ENCODE results near the gene AMOT. TPM values are rescaled to one million over a fixed set of nuclear protein-coding genes. Genes with fewer than 3 reads are reported as not detected.

AMOT gene
- total and polyA plus RNA-seq, 2 experiments from 2014 or later: 2.1 to 5.4 TPM

DNA sequence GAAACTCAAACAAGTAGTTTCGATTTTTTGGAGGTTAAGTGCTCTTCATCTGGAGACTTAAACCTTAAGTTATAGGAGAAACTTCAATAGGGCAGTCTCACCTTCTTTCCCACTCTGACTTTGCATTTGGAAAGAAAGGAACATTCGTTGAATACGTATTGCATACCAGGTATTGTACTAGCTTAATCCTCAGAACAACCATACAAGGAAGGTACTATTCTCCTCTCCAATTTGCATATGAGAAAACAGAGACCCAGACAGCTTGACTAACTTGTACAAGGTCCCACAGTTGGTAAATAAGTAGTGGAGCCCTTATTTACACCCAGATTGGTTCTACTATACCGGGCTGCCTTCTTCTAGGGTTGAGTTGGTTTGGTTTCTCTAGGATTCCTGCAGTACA, 32.6 kb downstream of the AMOT start:
- 0 out of 2 replicates have a peak overlapping the region, but pooled peaks have one; percentile 16 for H3K27ac Mint-ChIP-seq
- H3K36me3 Mint-ChIP-seq (ENCODE audit: low read depth): no peaks in the 10 kb centered on the region
- no peaks in the 10 kb centered on the region for H4K20me1 ChIP-seq (replicated peaks; ENCODE audit: insufficient read depth)
- H3K79me2 ChIP-seq (replicated peaks; ENCODE audit: insufficient read depth): no peaks in the 10 kb centered on the region
- H3K27me3 ChIP-seq (ENCODE audit: insufficient read depth): no peaks in the 10 kb centered on the region
- no peak overlapping the region for H3K4me3 ChIP-seq
- no peaks in the 10 kb centered on the region for H3K9me3 Mint-ChIP-seq
- TF ChIP-seq ZNF114 (CRISPR knock-in tag; IDR thresholded peaks at IDR 0.05) (no peak), CREB1 (CRISPR knock-in tag; IDR thresholded peaks at IDR 0.05; ENCODE audit: low read depth) (no peak), EZH2 (IDR thresholded peaks at IDR 0.05; ENCODE audit: low read depth, unreplicated experiment) (no peak), STAT1 (IDR thresholded peaks at IDR 0.05; ENCODE audit: unreplicated experiment) (no peak), ZNF331 (CRISPR knock-in tag; IDR thresholded peaks at IDR 0.05; ENCODE audit: low read depth) (no peak), JUNB (IDR thresholded peaks at IDR 0.05; ENCODE audit: unreplicated experiment) (no peak), POLR2AphosphoS5 (IDR thresholded peaks at IDR 0.05; ENCODE audit: low read depth) (no peak), NANOG (IDR thresholded peaks at IDR 0.05; ENCODE audit: borderline replicate concordance) (no peak), EZH2phosphoT487 (IDR thresholded peaks at IDR 0.05; ENCODE audit: unreplicated experiment) (no peak)
- TF ChIP-seq, protein P1, sequence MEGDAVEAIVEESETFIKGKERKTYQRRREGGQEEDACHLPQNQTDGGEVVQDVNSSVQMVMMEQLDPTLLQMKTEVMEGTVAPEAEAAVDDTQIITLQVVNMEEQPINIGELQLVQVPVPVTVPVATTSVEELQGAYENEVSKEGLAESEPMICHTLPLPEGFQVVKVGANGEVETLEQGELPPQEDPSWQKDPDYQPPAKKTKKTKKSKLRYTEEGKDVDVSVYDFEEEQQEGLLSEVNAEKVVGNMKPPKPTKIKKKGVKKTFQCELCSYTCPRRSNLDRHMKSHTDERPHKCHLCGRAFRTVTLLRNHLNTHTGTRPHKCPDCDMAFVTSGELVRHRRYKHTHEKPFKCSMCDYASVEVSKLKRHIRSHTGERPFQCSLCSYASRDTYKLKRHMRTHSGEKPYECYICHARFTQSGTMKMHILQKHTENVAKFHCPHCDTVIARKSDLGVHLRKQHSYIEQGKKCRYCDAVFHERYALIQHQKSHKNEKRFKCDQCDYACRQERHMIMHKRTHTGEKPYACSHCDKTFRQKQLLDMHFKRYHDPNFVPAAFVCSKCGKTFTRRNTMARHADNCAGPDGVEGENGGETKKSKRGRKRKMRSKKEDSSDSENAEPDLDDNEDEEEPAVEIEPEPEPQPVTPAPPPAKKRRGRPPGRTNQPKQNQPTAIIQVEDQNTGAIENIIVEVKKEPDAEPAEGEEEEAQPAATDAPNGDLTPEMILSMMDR (conservative IDR thresholded peaks at IDR 0.05; ENCODE audit: low read depth in 2 of 2): no peak
- TF ChIP-seq, protein P2, sequence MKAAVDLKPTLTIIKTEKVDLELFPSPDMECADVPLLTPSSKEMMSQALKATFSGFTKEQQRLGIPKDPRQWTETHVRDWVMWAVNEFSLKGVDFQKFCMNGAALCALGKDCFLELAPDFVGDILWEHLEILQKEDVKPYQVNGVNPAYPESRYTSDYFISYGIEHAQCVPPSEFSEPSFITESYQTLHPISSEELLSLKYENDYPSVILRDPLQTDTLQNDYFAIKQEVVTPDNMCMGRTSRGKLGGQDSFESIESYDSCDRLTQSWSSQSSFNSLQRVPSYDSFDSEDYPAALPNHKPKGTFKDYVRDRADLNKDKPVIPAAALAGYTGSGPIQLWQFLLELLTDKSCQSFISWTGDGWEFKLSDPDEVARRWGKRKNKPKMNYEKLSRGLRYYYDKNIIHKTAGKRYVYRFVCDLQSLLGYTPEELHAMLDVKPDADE (IDR thresholded peaks at IDR 0.05): no peak
- TF ChIP-seq, protein P3, sequence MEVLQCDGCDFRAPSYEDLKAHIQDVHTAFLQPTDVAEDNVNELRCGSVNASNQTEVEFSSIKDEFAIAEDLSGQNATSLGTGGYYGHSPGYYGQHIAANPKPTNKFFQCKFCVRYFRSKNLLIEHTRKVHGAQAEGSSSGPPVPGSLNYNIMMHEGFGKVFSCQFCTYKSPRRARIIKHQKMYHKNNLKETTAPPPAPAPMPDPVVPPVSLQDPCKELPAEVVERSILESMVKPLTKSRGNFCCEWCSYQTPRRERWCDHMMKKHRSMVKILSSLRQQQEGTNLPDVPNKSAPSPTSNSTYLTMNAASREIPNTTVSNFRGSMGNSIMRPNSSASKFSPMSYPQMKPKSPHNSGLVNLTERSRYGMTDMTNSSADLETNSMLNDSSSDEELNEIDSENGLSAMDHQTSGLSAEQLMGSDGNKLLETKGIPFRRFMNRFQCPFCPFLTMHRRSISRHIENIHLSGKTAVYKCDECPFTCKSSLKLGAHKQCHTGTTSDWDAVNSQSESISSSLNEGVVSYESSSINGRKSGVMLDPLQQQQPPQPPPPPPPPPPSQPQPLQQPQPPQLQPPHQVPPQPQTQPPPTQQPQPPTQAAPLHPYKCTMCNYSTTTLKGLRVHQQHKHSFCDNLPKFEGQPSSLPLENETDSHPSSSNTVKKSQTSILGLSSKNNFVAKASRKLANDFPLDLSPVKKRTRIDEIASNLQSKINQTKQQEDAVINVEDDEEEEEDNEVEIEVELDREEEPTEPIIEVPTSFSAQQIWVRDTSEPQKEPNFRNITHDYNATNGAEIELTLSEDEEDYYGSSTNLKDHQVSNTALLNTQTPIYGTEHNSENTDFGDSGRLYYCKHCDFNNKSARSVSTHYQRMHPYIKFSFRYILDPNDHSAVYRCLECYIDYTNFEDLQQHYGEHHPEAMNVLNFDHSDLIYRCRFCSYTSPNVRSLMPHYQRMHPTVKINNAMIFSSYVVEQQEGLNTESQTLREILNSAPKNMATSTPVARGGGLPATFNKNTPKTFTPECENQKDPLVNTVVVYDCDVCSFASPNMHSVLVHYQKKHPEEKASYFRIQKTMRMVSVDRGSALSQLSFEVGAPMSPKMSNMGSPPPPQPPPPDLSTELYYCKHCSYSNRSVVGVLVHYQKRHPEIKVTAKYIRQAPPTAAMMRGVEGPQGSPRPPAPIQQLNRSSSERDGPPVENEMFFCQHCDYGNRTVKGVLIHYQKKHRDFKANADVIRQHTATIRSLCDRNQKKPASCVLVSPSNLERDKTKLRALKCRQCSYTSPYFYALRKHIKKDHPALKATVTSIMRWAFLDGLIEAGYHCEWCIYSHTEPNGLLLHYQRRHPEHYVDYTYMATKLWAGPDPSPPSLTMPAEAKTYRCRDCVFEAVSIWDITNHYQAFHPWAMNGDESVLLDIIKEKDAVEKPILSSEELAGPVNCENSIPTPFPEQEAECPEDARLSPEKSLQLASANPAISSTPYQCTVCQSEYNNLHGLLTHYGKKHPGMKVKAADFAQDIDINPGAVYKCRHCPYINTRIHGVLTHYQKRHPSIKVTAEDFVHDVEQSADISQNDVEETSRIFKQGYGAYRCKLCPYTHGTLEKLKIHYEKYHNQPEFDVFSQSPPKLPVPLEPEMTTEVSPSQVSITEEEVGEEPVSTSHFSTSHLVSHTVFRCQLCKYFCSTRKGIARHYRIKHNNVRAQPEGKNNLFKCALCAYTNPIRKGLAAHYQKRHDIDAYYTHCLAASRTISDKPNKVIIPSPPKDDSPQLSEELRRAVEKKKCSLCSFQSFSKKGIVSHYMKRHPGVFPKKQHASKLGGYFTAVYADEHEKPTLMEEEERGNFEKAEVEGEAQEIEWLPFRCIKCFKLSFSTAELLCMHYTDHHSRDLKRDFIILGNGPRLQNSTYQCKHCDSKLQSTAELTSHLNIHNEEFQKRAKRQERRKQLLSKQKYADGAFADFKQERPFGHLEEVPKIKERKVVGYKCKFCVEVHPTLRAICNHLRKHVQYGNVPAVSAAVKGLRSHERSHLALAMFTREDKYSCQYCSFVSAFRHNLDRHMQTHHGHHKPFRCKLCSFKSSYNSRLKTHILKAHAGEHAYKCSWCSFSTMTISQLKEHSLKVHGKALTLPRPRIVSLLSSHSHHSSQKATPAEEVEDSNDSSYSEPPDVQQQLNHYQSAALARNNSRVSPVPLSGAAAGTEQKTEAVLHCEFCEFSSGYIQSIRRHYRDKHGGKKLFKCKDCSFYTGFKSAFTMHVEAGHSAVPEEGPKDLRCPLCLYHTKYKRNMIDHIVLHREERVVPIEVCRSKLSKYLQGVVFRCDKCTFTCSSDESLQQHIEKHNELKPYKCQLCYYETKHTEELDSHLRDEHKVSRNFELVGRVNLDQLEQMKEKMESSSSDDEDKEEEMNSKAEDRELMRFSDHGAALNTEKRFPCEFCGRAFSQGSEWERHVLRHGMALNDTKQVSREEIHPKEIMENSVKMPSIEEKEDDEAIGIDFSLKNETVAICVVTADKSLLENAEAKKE (CRISPR knock-in tag; IDR thresholded peaks at IDR 0.05): no peak
- TF ChIP-seq, protein P4, sequence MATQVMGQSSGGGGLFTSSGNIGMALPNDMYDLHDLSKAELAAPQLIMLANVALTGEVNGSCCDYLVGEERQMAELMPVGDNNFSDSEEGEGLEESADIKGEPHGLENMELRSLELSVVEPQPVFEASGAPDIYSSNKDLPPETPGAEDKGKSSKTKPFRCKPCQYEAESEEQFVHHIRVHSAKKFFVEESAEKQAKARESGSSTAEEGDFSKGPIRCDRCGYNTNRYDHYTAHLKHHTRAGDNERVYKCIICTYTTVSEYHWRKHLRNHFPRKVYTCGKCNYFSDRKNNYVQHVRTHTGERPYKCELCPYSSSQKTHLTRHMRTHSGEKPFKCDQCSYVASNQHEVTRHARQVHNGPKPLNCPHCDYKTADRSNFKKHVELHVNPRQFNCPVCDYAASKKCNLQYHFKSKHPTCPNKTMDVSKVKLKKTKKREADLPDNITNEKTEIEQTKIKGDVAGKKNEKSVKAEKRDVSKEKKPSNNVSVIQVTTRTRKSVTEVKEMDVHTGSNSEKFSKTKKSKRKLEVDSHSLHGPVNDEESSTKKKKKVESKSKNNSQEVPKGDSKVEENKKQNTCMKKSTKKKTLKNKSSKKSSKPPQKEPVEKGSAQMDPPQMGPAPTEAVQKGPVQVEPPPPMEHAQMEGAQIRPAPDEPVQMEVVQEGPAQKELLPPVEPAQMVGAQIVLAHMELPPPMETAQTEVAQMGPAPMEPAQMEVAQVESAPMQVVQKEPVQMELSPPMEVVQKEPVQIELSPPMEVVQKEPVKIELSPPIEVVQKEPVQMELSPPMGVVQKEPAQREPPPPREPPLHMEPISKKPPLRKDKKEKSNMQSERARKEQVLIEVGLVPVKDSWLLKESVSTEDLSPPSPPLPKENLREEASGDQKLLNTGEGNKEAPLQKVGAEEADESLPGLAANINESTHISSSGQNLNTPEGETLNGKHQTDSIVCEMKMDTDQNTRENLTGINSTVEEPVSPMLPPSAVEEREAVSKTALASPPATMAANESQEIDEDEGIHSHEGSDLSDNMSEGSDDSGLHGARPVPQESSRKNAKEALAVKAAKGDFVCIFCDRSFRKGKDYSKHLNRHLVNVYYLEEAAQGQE (IDR thresholded peaks at IDR 0.05; ENCODE audit: unreplicated experiment): no peak
- H3K9me2 ChIP-seq (ENCODE audit: insufficient read depth): no peaks in the 10 kb centered on the region
- no peak overlapping the region for H3K4me3 Mint-ChIP-seq
- H3K4me1 Mint-ChIP-seq: peaks cover 27% of the 10 kb centered on the region; the same call in 2 of the 3 replicates
- no peak overlapping the region for H3K27ac ChIP-seq (ENCODE audit: low read depth)
- peaks cover 25% of the 10 kb centered on the region; the same call in 1 of the 2 replicates for H3K4me1 ChIP-seq (ENCODE audit: insufficient read depth)
- no peaks in the 10 kb centered on the region for H3F3A ChIP-seq (replicated peaks; ENCODE audit: low read depth)
- ATAC-seq (peak; percentile 58), DNase-seq (ENCODE audit: low spot score) (peak; percentile 8)
- no peak overlapping the region for H2AFZ ChIP-seq
- H3K27me3 Mint-ChIP-seq (ENCODE audit: insufficient read depth, low read depth, poor library complexity): peaks cover 4% of the 10 kb centered on the region
- no peaks in the 10 kb centered on the region for H3K36me3 ChIP-seq (ENCODE audit: insufficient read depth)
- no peak overlapping the region; the same call in 1 of the 2 replicates for H3K4me2 ChIP-seq

Measured in GM23338 (cell line).